ENCODE data around the gene WWC1. TPM values are rescaled to one million over a fixed set of nuclear protein-coding genes. Genes with fewer than 3 reads are reported as not detected.
"Not testable (repeated sequence)": the region's sequence is repeated elsewhere in the genome, so short reads cannot be mapped to it uniquely, and the experiment has no call there.

The WWC1 gene
- polyA plus RNA-seq, 4 donors = 69.7 to 88.4 (median 83.9) TPM

GRCh38 chr5:168430296-168430695 lies 138.9 kb downstream of the WWC1 start:
- DNase-seq (ENCODE audit: low read depth in 4 of 4, low spot score in 2 of 4) = no peak

GRCh38 chr5:168432903-168433302 lies 141.5 kb downstream of the WWC1 start:
- DNase-seq (ENCODE audit: low read depth in 4 of 4, low spot score in 2 of 4) = no peak

- peak in 2 of 4 donors; percentile 8 to 18 for DNase-seq (ENCODE audit: low read depth in 4 of 4, low spot score in 2 of 4)
These were observed 142.6 kb downstream of the WWC1 start for GRCh38 chr5:168434001-168434400.

- no peak for DNase-seq (ENCODE audit: low read depth in 4 of 4, low spot score in 2 of 4)
These were observed 143.4 kb downstream of the WWC1 start for GRCh38 chr5:168434746-168435321.

- DNase-seq (ENCODE audit: low read depth in 4 of 4, low spot score in 2 of 4) = not testable (repeated sequence)
These were observed 143.9 kb downstream of the WWC1 start for GRCh38 chr5:168435340-168435739.

GRCh38 chr5:168438349-168438748 lies 146.9 kb downstream of the WWC1 start:
- no peak for DNase-seq (ENCODE audit: low read depth in 4 of 4, low spot score in 2 of 4)

GRCh38 chr5:168443533-168443932 lies 152.1 kb downstream of the WWC1 start:
- DNase-seq (ENCODE audit: low read depth in 4 of 4, low spot score in 2 of 4) = no peak

- DNase-seq (ENCODE audit: low read depth in 4 of 4, low spot score in 2 of 4) = no peak
These were observed 152.7 kb downstream of the WWC1 start for GRCh38 chr5:168443950-168444700.

- no peak for DNase-seq (ENCODE audit: low read depth in 4 of 4, low spot score in 2 of 4)
These were observed 155.7 kb downstream of the WWC1 start for GRCh38 chr5:168446983-168447619.

- no peak for DNase-seq (ENCODE audit: low read depth in 4 of 4, low spot score in 2 of 4)
These were observed 156.4 kb downstream of the WWC1 start for GRCh38 chr5:168447808-168448207.

GRCh38 chr5:168449166-168449565 lies 157.7 kb downstream of the WWC1 start:
- no peak for DNase-seq (ENCODE audit: low read depth in 4 of 4, low spot score in 2 of 4)

GRCh38 chr5:168451565-168451964 lies 160.1 kb downstream of the WWC1 start:
- DNase-seq (ENCODE audit: low read depth in 4 of 4, low spot score in 2 of 4) = no peak

- no peak for DNase-seq (ENCODE audit: low read depth in 4 of 4, low spot score in 2 of 4)
These were observed 163.8 kb downstream of the WWC1 start for GRCh38 chr5:168455201-168455600.

- DNase-seq (ENCODE audit: low read depth in 4 of 4, low spot score in 2 of 4) = no peak
These were observed 166.1 kb downstream of the WWC1 start for GRCh38 chr5:168457542-168457941.

- DNase-seq (ENCODE audit: low read depth in 4 of 4, low spot score in 2 of 4) = no peak
These were observed 169.2 kb downstream of the WWC1 start for GRCh38 chr5:168460606-168461005.

- no peak for DNase-seq (ENCODE audit: low read depth in 4 of 4, low spot score in 2 of 4)
These were observed 171.6 kb downstream of the WWC1 start for GRCh38 chr5:168463081-168463480.

- no peak for DNase-seq (ENCODE audit: low read depth in 4 of 4, low spot score in 2 of 4)
These were observed 172.8 kb downstream of the WWC1 start for GRCh38 chr5:168464214-168464613.

- no peak for DNase-seq (ENCODE audit: low read depth in 4 of 4, low spot score in 2 of 4)
These were observed 173.2 kb downstream of the WWC1 start for GRCh38 chr5:168464641-168465040.

- no peak for DNase-seq (ENCODE audit: low read depth in 4 of 4, low spot score in 2 of 4)
These were observed 176.4 kb downstream of the WWC1 start for GRCh38 chr5:168467755-168468330.

GRCh38 chr5:168468836-168469235 lies 177.4 kb downstream of the WWC1 start:
- no peak for DNase-seq (ENCODE audit: low read depth in 4 of 4, low spot score in 2 of 4)

- no peak for DNase-seq (ENCODE audit: low read depth in 4 of 4, low spot score in 2 of 4)
These were observed 178.4 kb downstream of the WWC1 start for GRCh38 chr5:168469816-168470215.

- no peak for DNase-seq (ENCODE audit: low read depth in 4 of 4, low spot score in 2 of 4)
These were observed 180.3 kb downstream of the WWC1 start for GRCh38 chr5:168471785-168472184.
